ENCODE results near the gene SAMD8. TPM values are rescaled to one million over a fixed set of nuclear protein-coding genes. Genes with fewer than 3 reads are reported as not detected.
A peak's percentile ranks its signal among the peaks of the same experiment; 100 is the strongest.

Gene SAMD8
- total RNA-seq (10 to 100 TPM; 23.9 to 48.7 (median 32.6) TPM), polyA plus RNA-seq (10 to 100 TPM in 1 of 3 donors, 1 to 10 TPM in 2; 5.7 to 27.8 (median 6.0) TPM)
- long read RNA-seq, donor 1, partial matches to known transcripts, result 12 of 13 reads
- long read RNA-seq, donor 1, other reads (novel, unspliced or antisense), result 0 of 13 reads
- long read RNA-seq, donor 2, partial matches to known transcripts, result 0 of 1 reads
- long read RNA-seq, donor 2, other reads (novel, unspliced or antisense), result 0 of 1 reads
- long read RNA-seq, donor 3, partial matches to known transcripts, result 0 of 1 reads
- long read RNA-seq, donor 3, other reads (novel, unspliced or antisense), result 0 of 1 reads
- long read RNA-seq, donor 4, partial matches to known transcripts, result 0 of 3 reads
- long read RNA-seq, donor 4, other reads (novel, unspliced or antisense), result 1 of 3 reads
- long read RNA-seq, donor 5, partial matches to known transcripts, result 2 of 11 reads
- long read RNA-seq, donor 5, other reads (novel, unspliced or antisense), result 6 of 11 reads
- long read RNA-seq, donor 6, partial matches to known transcripts, result 2 of 5 reads
- long read RNA-seq, donor 6, other reads (novel, unspliced or antisense), result 3 of 5 reads
- long read RNA-seq, donor 7, result 0 reads
- long read RNA-seq, donor 8, partial matches to known transcripts, result 0 of 1 reads
- long read RNA-seq, donor 8, other reads (novel, unspliced or antisense), result 0 of 1 reads
- long read RNA-seq, donor 9, partial matches to known transcripts, result 0 of 4 reads
- long read RNA-seq, donor 9, other reads (novel, unspliced or antisense), result 0 of 4 reads
- long read RNA-seq, donor 10, partial matches to known transcripts, result 0 of 3 reads
- long read RNA-seq, donor 10, other reads (novel, unspliced or antisense), result 0 of 3 reads

- WGBS, 4 donors, result 0 to 1% (median 1%) methylated on average over 22 to 61 of the region's 61 CpGs
- TF ChIP-seq CTCF (IDR thresholded peaks at IDR 0.05), result peak; percentile 19 to 63 (median 40)
- peak; percentile 72 to 88 for TF ChIP-seq POLR2A (IDR thresholded peaks at IDR 0.05)
- H3K9me3 ChIP-seq (replicated peaks in 1 of 3), result no peaks in the 10 kb centered on the region
These were observed at the start of gene SAMD8 for GRCh38 chr10:75111365-75111906. Gene SAMD8, plus strand, starts transcription at chr10:75111656. Its CDS starts 38,873 bp downstream, at chr10:75150529.

GRCh38 chr10:75061709-75062505, 49.5 kb upstream of the SAMD8 start:
- Histone ChIP-seq H3K27me3 (no peaks in the 10 kb centered on the region), H3K36me3 (replicated peaks in 1 of 2) (no peaks in the 10 kb centered on the region), H3K27ac (no peak overlapping the region), H3K9me3 (replicated peaks in 1 of 3) (no peaks in the 10 kb centered on the region), H3K4me1 (replicated peaks in 1 of 2) (no peaks in the 10 kb centered on the region), H3K4me3 (no peak overlapping the region)
- TF ChIP-seq POLR2A (IDR thresholded peaks at IDR 0.05) (no peak), CTCF (IDR thresholded peaks at IDR 0.05) (no peak)
- no peak for DNase-seq
- intact Hi-C loops (cut with DNase I), result no loop called here
- WGBS, 4 donors, result 85 to 92% (median 90%) methylated on average over 14 to 15 of the region's 15 CpGs

More at GRCh38 chr10:75111365-75111906, at the start of gene SAMD8:
- H3K27me3 ChIP-seq, result no peaks in the 10 kb centered on the region
- H3K4me3 ChIP-seq, result peak within 1 kb of the TSS; percentile 51 to 99 (median 81)
- H3K4me1 ChIP-seq (replicated peaks in 1 of 2), result peaks cover 7 to 47% of the 10 kb centered on the region in 2 donors
- intact Hi-C loops (cut with DNase I), result loop anchor here (10.0 kb wide), 2 partner anchors 73 to 123 kb away; partner anchors contain the start of gene COMTD1 (in 1 of the 2)
- DNase-seq, result peak; percentile 95 to 99 (median 98)
- H3K36me3 ChIP-seq (replicated peaks in 1 of 2), result no peaks in the 10 kb centered on the region
- peak within 1 kb of the TSS; percentile 94 to 98 (median 97) for H3K27ac ChIP-seq

GRCh38 chr10:75062506-75063299, 48.8 kb upstream of the SAMD8 start:
- no peaks in the 10 kb centered on the region for H3K9me3 ChIP-seq (replicated peaks in 1 of 3)
- intact Hi-C loops (cut with DNase I), result no loop called here
- no peaks in the 10 kb centered on the region for H3K36me3 ChIP-seq (replicated peaks in 1 of 2)
- WGBS, 4 donors, result 64 to 71% (median 69%) methylated on average over 6 to 10 of the region's 10 CpGs
- H3K4me1 ChIP-seq (replicated peaks in 1 of 2), result no peaks in the 10 kb centered on the region
- H3K27ac ChIP-seq, result no peak overlapping the region
- H3K27me3 ChIP-seq, result no peaks in the 10 kb centered on the region
- TF ChIP-seq POLR2A (IDR thresholded peaks at IDR 0.05), result no peak
- TF ChIP-seq CTCF (IDR thresholded peaks at IDR 0.05), result no peak
- no peak overlapping the region for H3K4me3 ChIP-seq
- DNase-seq, result peak in 2 of 7 donors; percentile 19 to 29
